Right lobe of liver (tissue), 4 donors: Measurements from ENCODE around the gene DGKZ.

Source experiments
- CTCF ChIP-seq, 4 donors: fragments of 200-600 bp in 3 of 4; fragments of 450-650 bp in 1 of 4; IDR thresholded peaks; one replicate each; pipeline versions ENCODE4 v1.5.1 to v1.8.0; 2016 to 2022; ENCODE audit warnings: antibody characterized with exemption in 4 of 4, mild to moderate bottlenecking in 2 of 4
- POLR2A ChIP-seq: fragments of 450-650 bp; IDR thresholded peaks from one replicate; pipeline ENCODE4 v1.6.1; 2017; ENCODE audit warnings: antibody characterized with exemption, mild to moderate bottlenecking
- donor health status: DM: no; HTN: no; CAD: no.
- donor health status: DM: no; HTN: no; CAD: no.
- donor health status: DM: no; HTN: yes; CAD: no.

DNA sequence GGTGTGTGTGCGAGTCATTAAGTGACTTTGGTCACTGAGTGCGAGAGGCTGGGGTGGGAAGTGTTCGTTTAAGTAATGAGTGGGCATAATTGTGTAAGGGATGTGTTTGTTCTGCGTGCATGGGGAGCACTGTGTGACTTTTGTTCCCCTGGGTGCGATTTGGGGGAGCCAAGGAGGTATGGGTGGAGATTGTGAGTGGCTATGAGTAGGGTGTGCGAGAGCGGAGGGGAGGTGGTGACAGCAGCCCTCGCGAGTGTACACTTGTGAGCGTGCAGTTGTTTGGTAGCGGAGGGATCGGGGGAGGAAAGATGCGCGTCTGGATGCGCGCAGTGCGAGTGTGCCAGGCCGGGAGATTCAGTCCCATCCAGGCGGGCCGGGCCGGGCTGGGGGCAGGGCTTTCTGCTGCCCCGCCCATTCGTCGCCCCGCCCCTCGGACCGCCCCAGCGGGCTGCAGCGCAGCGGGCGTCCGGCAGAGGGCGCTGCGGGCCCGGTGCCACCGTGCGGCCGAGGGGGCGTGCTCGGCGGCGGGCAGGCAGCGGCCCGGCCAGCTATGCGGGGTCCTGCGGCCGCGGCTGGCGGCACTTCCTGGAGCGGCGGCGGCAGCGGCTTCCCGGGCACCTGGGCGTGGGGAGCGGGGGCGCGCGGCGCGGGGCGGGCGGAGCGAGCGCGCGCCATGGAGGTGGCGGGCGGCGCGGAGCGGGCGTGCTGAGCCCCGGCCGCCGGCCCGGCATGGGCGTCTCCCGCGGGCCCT is at the start of gene DGKZ:
- peak; percentile 69 to 100 (median 86) for TF ChIP-seq CTCF (IDR thresholded peaks at IDR 0.05)
- TF ChIP-seq POLR2A: peak; percentile 50
